DND-41 (cell line): Measurements from ENCODE around the gene TPCN1.

ENCODE experiments used
- EZH2 ChIP-seq: IDR thresholded peaks from 3 replicates; pipeline ENCODE4 v1.6.1; 2012; ENCODE audit warnings: borderline replicate concordance, low read depth, mild to moderate bottlenecking, moderate library complexity, low read length, inconsistent platforms; ENCODE audit not compliant: severe bottlenecking
- TF ChIP-seq, protein P1 (sequence below): IDR thresholded peaks from 2 replicates; pipeline ENCODE4 v1.5.1; 2012; ENCODE audit warnings: borderline replicate concordance, low read length, moderate library complexity, mild to moderate bottlenecking; ENCODE audit not compliant: poor library complexity, severe bottlenecking; ENCODE audit errors: extremely low read depth

DNA sequence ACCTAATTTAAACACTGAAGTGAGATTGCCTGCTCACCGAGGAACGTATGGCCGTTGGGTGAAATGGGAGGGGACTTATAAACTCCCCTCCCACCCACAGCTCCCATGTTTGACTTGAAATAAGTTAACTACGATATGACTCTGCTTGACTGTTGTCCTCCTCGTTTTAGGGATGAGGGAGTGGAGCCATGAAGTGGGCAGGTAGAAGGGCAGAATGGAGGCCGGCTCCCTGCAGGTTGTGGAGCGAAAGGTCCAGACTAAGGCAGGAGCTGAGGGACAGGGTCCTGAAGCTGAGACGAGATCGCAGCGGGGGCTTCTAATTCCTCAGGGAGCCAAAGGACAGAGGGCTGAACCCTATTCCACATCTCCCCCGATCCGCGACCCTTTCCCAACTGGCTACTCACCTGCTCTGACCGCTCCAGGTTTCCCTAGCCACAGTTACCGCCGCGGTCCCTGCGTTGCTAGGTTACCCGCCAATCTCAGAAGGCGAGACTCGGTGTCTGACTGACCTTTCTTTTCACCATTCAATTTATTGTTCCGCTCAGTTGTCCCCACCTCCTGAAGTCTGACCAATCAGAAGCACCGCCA lies 577 bp upstream of the TPCN1 start:
- TF ChIP-seq, protein P1, sequence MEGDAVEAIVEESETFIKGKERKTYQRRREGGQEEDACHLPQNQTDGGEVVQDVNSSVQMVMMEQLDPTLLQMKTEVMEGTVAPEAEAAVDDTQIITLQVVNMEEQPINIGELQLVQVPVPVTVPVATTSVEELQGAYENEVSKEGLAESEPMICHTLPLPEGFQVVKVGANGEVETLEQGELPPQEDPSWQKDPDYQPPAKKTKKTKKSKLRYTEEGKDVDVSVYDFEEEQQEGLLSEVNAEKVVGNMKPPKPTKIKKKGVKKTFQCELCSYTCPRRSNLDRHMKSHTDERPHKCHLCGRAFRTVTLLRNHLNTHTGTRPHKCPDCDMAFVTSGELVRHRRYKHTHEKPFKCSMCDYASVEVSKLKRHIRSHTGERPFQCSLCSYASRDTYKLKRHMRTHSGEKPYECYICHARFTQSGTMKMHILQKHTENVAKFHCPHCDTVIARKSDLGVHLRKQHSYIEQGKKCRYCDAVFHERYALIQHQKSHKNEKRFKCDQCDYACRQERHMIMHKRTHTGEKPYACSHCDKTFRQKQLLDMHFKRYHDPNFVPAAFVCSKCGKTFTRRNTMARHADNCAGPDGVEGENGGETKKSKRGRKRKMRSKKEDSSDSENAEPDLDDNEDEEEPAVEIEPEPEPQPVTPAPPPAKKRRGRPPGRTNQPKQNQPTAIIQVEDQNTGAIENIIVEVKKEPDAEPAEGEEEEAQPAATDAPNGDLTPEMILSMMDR = no peak
- TF ChIP-seq EZH2 = no peak
